GM23338 (cell line): ENCODE data around the gene ZBTB7B. TPM values are rescaled to one million over a fixed set of nuclear protein-coding genes. Genes with fewer than 3 reads are reported as not detected.

Experiments used
- ATAC-seq: fragments of 200-7000 bp; cut with Tn5 transposase; 3 replicates; pipeline ENCODE4 v1.9.1; 2020
- DNase-seq: peaks from one replicate; pipeline ENCODE4 v3.0.0-alpha.2; 2015; ENCODE audit warnings: low spot score
- H2AFZ ChIP-seq: fragments of 200-600 bp; sonication (generic); 2 replicates; pipeline ENCODE4 v1.8.0; 2016; ENCODE audit warnings: antibody characterized with exemption, mild to moderate bottlenecking, moderate library complexity
- H3F3A ChIP-seq: fragments of 200-600 bp; sonication (generic); replicated peaks from 2 replicates; pipeline ENCODE4 v1.8.0; 2017; ENCODE audit warnings: antibody characterized with exemption, mixed run types, low read depth
- H3K27ac ChIP-seq: fragments of 200-600 bp; sonication (generic); 2 replicates; pipeline ENCODE4 v1.6.1; 2016; ENCODE audit warnings: low read depth
- H3K27me3 ChIP-seq: fragments of 200-600 bp; sonication (generic); 2 replicates; pipeline ENCODE4 v1.8.0; 2016; ENCODE audit warnings: mild to moderate bottlenecking, mixed run types, moderate library complexity; ENCODE audit not compliant: insufficient read depth
- H3K36me3 ChIP-seq: fragments of 200-600 bp; sonication (generic); 2 replicates; pipeline ENCODE4 v1.8.0; 2016; ENCODE audit warnings: mild to moderate bottlenecking; ENCODE audit not compliant: insufficient read depth
- H3K4me1 ChIP-seq: fragments of 200-600 bp; sonication (generic); 2 replicates; pipeline ENCODE4 v1.8.0; 2016; ENCODE audit warnings: mild to moderate bottlenecking, moderate library complexity; ENCODE audit not compliant: insufficient read depth
- H3K4me2 ChIP-seq: fragments of 200-600 bp; sonication (generic); 2 replicates; pipeline ENCODE4 v1.7.1; 2017; ENCODE audit warnings: mixed run types
- H3K4me3 ChIP-seq: fragments of 200-600 bp; sonication (generic); 2 replicates; pipeline ENCODE4 v1.6.1; 2016; ENCODE audit warnings: mixed run types
- H3K79me2 ChIP-seq: fragments of 200-600 bp; sonication (generic); replicated peaks from 2 replicates; pipeline ENCODE4 v1.8.0; 2017; ENCODE audit warnings: mild to moderate bottlenecking; ENCODE audit not compliant: insufficient read depth
- H3K9me2 ChIP-seq: fragments of 200-600 bp; sonication (generic); 2 replicates; pipeline ENCODE4 v1.8.0; 2017; ENCODE audit not compliant: insufficient read depth
- H4K20me1 ChIP-seq: fragments of 200-600 bp; sonication (generic); replicated peaks from 2 replicates; pipeline ENCODE4 v1.8.0; 2017; ENCODE audit warnings: mild to moderate bottlenecking; ENCODE audit not compliant: insufficient read depth
- H3K27ac Mint-ChIP-seq: 2 replicates; pipeline ENCODE4 v1.8.0; 2020; ENCODE audit warnings: inconsistent platforms, mild to moderate bottlenecking, moderate library complexity, mixed read lengths
- H3K27me3 Mint-ChIP-seq: 3 replicates; pipeline ENCODE4 v1.8.0; 2022; ENCODE audit warnings: low read depth, mild to moderate bottlenecking, moderate library complexity, mixed read lengths, inconsistent platforms; ENCODE audit not compliant: insufficient read depth, poor library complexity
- H3K36me3 Mint-ChIP-seq: 3 replicates; pipeline ENCODE4 v1.8.0; 2021; ENCODE audit warnings: low read depth, mild to moderate bottlenecking, inconsistent platforms, moderate library complexity, mixed read lengths
- H3K4me1 Mint-ChIP-seq: 3 replicates; pipeline ENCODE4 v1.8.0; 2020; ENCODE audit warnings: mild to moderate bottlenecking, inconsistent platforms, mixed read lengths
- H3K4me3 Mint-ChIP-seq: 3 replicates; pipeline ENCODE4 v1.8.0; 2021; ENCODE audit warnings: moderate library complexity, mild to moderate bottlenecking, inconsistent platforms, mixed read lengths
- H3K9me3 Mint-ChIP-seq: 3 replicates; pipeline ENCODE4 v1.8.0; 2020; ENCODE audit warnings: moderate library complexity, mild to moderate bottlenecking, inconsistent platforms, mixed read lengths
- EZH2 ChIP-seq: fragments of 200-600 bp; sonication (generic); IDR thresholded peaks from one replicate; pipeline ENCODE4 v1.8.0; 2017; ENCODE audit warnings: antibody characterized with exemption, mild to moderate bottlenecking, low read depth; ENCODE audit not compliant: unreplicated experiment
- EZH2phosphoT487 ChIP-seq: fragments of 200-600 bp; sonication (generic); IDR thresholded peaks from one replicate; pipeline ENCODE4 v1.8.1; 2018; ENCODE audit warnings: antibody characterized with exemption; ENCODE audit not compliant: unreplicated experiment
- JUNB ChIP-seq: IDR thresholded peaks from one replicate; pipeline ENCODE4 v1.6.1; 2016; ENCODE audit warnings: antibody characterized with exemption; ENCODE audit not compliant: unreplicated experiment
- NANOG ChIP-seq: IDR thresholded peaks from 2 replicates; pipeline ENCODE4 v1.6.1; 2016; ENCODE audit warnings: antibody characterized with exemption, borderline replicate concordance
- POLR2AphosphoS5 ChIP-seq: IDR thresholded peaks from 2 replicates; pipeline ENCODE4 v1.6.1; 2016; ENCODE audit warnings: antibody characterized with exemption, low read depth
- REST ChIP-seq: IDR thresholded peaks from one replicate; pipeline ENCODE4 v1.6.1; 2018; ENCODE audit warnings: antibody characterized with exemption; ENCODE audit not compliant: unreplicated experiment
- STAT1 ChIP-seq: IDR thresholded peaks from one replicate; pipeline ENCODE4 v1.6.1; 2016; ENCODE audit warnings: antibody characterized with exemption; ENCODE audit not compliant: unreplicated experiment
- ZNF114 ChIP-seq: fragments of 250-450 bp; sonication (Bioruptor Pico); IDR thresholded peaks from 2 replicates; pipeline ENCODE4 v1.5.0; 2020; ENCODE audit warnings: mild to moderate bottlenecking, moderate library complexity
- ZNF331 ChIP-seq: fragments of 250-450 bp; sonication (Bioruptor Pico); IDR thresholded peaks from 2 replicates; pipeline ENCODE4 v1.5.0; 2020; ENCODE audit warnings: low read depth, mild to moderate bottlenecking, moderate library complexity
- polyA plus RNA-seq: library from polyadenylated mRNA; unstranded; fragments of >200 nt; fragmentation: Nextera tagmentation; extraction: Ambion mirVana; gene quantifications from 2 replicates; pipeline ENCODE4 v1.2.1, GENCODE V29; 2016
- total RNA-seq: library from RNA; depleted of rRNA; stranded (reverse); fragments of >200 nt; shearing (Covaris generic); gene quantifications from 2 replicates; pipeline ENCODE4 v1.2.3, GENCODE V29; 2014
- TF ChIP-seq, protein P1 (sequence below), 2 experiments: fragments of 200-600 bp in 1 of 2; sonication (generic) in 1 of 2; conservative IDR thresholded peaks; 2 replicates each; pipeline versions ENCODE4 v1.5.1 to v1.6.1; 2016 to 2017; ENCODE audit warnings: antibody characterized with exemption in 2 of 2, low read depth in 2 of 2, mild to moderate bottlenecking in 2 of 2, moderate library complexity in 1 of 2

ZBTB7B gene
- total and polyA plus RNA-seq, 2 experiments from 2014 or later: 3.6 to 32.6 TPM

DNA sequence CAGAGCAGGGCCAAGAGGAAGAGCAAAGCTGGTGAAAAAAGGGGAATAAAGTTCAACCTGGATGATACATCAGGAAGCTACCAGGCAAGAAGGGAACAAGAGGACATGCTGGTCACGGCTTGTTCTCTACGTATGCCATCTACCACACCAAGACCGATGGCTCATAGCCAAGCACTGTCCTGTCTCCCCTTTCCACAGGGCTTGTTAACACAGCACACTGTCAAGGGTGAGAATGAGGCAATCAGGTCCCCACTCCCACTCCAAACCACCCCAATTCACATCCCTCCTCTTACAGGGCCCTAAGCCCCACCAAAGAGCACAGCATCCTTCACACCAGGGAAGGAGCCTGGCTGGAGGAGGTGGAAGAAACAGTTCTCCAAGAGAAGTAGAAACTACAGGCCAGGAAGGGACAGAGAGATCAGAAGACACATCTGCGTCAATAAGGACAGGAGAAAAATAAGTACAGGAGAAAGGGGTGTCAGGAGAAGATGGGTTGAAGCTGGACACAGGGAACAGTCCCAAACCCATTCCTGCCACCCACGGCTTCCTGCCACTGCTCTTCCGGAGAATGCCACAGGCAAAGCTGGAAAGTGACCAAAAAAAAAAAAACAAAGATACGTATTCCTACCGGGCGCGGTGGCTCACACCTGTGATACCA, 31.1 kb upstream of the ZBTB7B start:
- peaks cover 36% of the 10 kb centered on the region for H3K4me1 Mint-ChIP-seq

DNA sequence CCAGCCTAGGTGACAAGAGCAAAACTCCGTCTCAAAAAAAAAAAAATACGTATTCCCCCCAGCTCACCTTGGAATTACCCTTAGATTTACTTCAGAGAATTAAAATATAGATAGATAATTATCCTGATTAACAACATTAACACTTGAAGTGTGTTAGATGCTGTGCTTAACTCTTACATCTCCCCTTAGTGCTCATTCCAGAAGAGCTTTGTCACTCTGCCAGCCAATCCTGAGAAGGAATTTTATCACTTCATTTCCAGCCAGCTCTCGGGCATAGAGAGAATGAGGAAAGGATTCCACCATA, 30.4 kb upstream of the ZBTB7B start:
- ATAC-seq (no peak), DNase-seq (no peak)
- H3K27ac Mint-ChIP-seq: no peak overlapping the region
- Histone ChIP-seq H3F3A (peaks cover 20% of the 10 kb centered on the region), H2AFZ (no peak overlapping the region), H3K27me3 (no peaks in the 10 kb centered on the region), H3K9me2 (no peaks in the 10 kb centered on the region), H3K4me1 (peaks cover 30% of the 10 kb centered on the region), H3K79me2 (peaks cover 62% of the 10 kb centered on the region), H3K27ac (peak overlapping the region; percentile 97), H4K20me1 (peaks cover 21% of the 10 kb centered on the region), H3K4me3 (peak overlapping the region; percentile 82), H3K36me3 (peaks cover 5% of the 10 kb centered on the region), H3K4me2 (peak overlapping the region; percentile 90)
- peaks cover 36% of the 10 kb centered on the region for H3K4me1 Mint-ChIP-seq
- H3K27me3 Mint-ChIP-seq: peaks cover 14% of the 10 kb centered on the region
- H3K9me3 Mint-ChIP-seq: peaks cover 3% of the 10 kb centered on the region; the same call in 1 of the 3 replicates
- no peak overlapping the region for H3K4me3 Mint-ChIP-seq
- peaks cover 35% of the 10 kb centered on the region for H3K36me3 Mint-ChIP-seq
- TF ChIP-seq ZNF331 (CRISPR knock-in tag) (no peak), JUNB (no peak), ZNF114 (no peak), NANOG (no peak), EZH2 (no peak), REST (no peak), EZH2phosphoT487 (no peak), STAT1 (no peak)
- TF ChIP-seq, protein P1, sequence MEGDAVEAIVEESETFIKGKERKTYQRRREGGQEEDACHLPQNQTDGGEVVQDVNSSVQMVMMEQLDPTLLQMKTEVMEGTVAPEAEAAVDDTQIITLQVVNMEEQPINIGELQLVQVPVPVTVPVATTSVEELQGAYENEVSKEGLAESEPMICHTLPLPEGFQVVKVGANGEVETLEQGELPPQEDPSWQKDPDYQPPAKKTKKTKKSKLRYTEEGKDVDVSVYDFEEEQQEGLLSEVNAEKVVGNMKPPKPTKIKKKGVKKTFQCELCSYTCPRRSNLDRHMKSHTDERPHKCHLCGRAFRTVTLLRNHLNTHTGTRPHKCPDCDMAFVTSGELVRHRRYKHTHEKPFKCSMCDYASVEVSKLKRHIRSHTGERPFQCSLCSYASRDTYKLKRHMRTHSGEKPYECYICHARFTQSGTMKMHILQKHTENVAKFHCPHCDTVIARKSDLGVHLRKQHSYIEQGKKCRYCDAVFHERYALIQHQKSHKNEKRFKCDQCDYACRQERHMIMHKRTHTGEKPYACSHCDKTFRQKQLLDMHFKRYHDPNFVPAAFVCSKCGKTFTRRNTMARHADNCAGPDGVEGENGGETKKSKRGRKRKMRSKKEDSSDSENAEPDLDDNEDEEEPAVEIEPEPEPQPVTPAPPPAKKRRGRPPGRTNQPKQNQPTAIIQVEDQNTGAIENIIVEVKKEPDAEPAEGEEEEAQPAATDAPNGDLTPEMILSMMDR (conservative IDR thresholded peaks at IDR 0.05; ENCODE audit: low read depth in 2 of 2): no peak

More for the DNA sequence above, 31.1 kb upstream of the ZBTB7B start:
- Histone ChIP-seq H4K20me1 (peaks cover 20% of the 10 kb centered on the region), H3K4me2 (peak overlapping the region; percentile 90), H3K9me2 (no peaks in the 10 kb centered on the region), H3K79me2 (peaks cover 58% of the 10 kb centered on the region), H3K27ac (peak overlapping the region; percentile 97), H3K4me3 (peak overlapping the region; percentile 82), H3K4me1 (peaks cover 23% of the 10 kb centered on the region), H3K27me3 (no peaks in the 10 kb centered on the region), H3F3A (peaks cover 22% of the 10 kb centered on the region), H3K36me3 (peaks cover 12% of the 10 kb centered on the region), H2AFZ (no peak overlapping the region)
- no peak for DNase-seq
- Mint-ChIP-seq H3K4me3 (no peak overlapping the region), H3K9me3 (peaks cover 3% of the 10 kb centered on the region; the same call in 1 of the 3 replicates), H3K36me3 (peaks cover 37% of the 10 kb centered on the region), H3K27me3 (peaks cover 14% of the 10 kb centered on the region), H3K27ac (no peak overlapping the region)
- TF ChIP-seq EZH2phosphoT487 (no peak), POLR2AphosphoS5 (no peak; the same call in 1 of the 2 replicates), NANOG (no peak)
- ATAC-seq: no peak
